GM12892 (cell line): ENCODE results near the gene LMTK3.

Source experiments
- POLR2A ChIP-seq: IDR thresholded peaks from 2 replicates; pipeline ENCODE4 v1.6.1; 2011; ENCODE audit warnings: low read depth, low read length, control low read depth
- POLR2AphosphoS5 ChIP-seq: IDR thresholded peaks from 2 replicates; pipeline ENCODE4 v1.6.1; 2011; ENCODE audit warnings: low read depth, low read length, control low read depth
- TAF1 ChIP-seq: IDR thresholded peaks from 2 replicates; pipeline ENCODE4 v1.6.1; 2011; ENCODE audit warnings: low read depth, mild to moderate bottlenecking, control low read depth, low read length, borderline replicate concordance

- no peak for TF ChIP-seq TAF1
- no peak for TF ChIP-seq POLR2A
- TF ChIP-seq POLR2AphosphoS5, result no peak
Observed at GRCh38 chr19:48556163-48556562, 44.5 kb upstream of the LMTK3 start.
